ENCODE measurements around the gene DLG2. TPM values are rescaled to one million over a fixed set of nuclear protein-coding genes. Genes with fewer than 3 reads are reported as not detected.

The DLG2 gene
- total and polyA plus RNA-seq, 9 donors = 2.5 to 20.7 (median 12.0) TPM

DNA sequence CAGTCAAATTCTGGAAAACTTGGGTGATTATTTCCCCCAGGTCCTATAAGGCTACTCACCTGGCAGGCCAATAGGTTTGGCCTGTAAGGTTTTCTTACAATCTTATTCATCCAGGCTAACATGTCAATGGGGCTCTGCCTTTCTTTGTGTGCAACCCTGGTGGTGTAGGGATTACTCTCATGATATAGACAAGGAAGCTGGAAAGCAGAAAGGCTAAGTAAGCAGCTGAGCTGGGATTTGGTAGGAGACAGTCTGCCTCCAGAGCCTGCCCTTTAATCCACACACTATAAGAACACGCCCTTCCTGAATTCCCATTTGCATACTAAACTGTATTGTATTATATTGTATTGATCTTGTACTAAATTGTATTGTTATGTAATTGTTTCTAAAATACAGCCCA is 1967.7 kb downstream of the DLG2 start:
- Histone ChIP-seq H3K9me3 (no peaks in the 10 kb centered on the region), H3K4me3 (no peak overlapping the region), H3K27me3 (no peaks in the 10 kb centered on the region), H3K27ac (no peak overlapping the region), H3K4me1 (ENCODE audit: insufficient read depth) (no peaks in the 10 kb centered on the region), H3K36me3 (no peaks in the 10 kb centered on the region)
- 97 to 100% (median 97%) methylated on average over 1 of the region's 1 CpG for WGBS, 3 donors
- no peak for TF ChIP-seq POLR2A (IDR thresholded peaks at IDR 0.05)
- TF ChIP-seq, protein P1, sequence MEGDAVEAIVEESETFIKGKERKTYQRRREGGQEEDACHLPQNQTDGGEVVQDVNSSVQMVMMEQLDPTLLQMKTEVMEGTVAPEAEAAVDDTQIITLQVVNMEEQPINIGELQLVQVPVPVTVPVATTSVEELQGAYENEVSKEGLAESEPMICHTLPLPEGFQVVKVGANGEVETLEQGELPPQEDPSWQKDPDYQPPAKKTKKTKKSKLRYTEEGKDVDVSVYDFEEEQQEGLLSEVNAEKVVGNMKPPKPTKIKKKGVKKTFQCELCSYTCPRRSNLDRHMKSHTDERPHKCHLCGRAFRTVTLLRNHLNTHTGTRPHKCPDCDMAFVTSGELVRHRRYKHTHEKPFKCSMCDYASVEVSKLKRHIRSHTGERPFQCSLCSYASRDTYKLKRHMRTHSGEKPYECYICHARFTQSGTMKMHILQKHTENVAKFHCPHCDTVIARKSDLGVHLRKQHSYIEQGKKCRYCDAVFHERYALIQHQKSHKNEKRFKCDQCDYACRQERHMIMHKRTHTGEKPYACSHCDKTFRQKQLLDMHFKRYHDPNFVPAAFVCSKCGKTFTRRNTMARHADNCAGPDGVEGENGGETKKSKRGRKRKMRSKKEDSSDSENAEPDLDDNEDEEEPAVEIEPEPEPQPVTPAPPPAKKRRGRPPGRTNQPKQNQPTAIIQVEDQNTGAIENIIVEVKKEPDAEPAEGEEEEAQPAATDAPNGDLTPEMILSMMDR (IDR thresholded peaks at IDR 0.05) = no peak
- no peak for TF ChIP-seq EP300 (IDR thresholded peaks at IDR 0.05)
- intact Hi-C loops (cut with DNase I) = no loop called here
- no peak for DNase-seq

DNA sequence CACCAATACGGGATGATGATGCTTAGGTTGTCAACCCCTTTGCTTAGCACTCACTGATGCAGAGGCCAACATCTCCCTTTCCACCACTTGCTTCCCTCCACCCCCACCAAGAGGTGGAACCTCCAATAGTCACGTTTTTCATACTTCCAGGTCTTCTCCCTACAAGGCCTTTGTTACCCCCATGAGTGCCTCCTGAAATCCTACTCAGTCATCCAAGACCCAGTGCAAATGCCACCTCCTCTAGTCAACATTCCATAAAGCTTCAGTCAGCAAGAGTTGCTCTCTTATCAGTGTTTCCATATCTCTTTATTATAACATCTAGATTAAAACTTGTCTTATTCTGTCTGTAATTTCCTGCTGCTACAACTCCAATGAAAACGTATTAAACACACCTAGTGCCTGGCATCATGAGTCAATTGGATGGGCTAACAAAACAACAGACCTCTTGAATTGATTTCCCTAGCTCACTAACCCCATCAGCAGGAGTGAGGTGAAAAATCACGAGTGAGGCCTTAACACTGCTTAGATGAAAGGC is 1970.3 kb downstream of the DLG2 start:
- Histone ChIP-seq H3K4me1 (ENCODE audit: insufficient read depth) (no peaks in the 10 kb centered on the region), H3K36me3 (no peaks in the 10 kb centered on the region), H3K4me3 (no peak overlapping the region), H3K27ac (no peak overlapping the region), H3K9me3 (no peaks in the 10 kb centered on the region), H3K27me3 (no peaks in the 10 kb centered on the region)
- TF ChIP-seq EP300 (IDR thresholded peaks at IDR 0.05) (no peak), POLR2A (IDR thresholded peaks at IDR 0.05) (no peak)
- TF ChIP-seq, protein P1 (IDR thresholded peaks at IDR 0.05) = no peak
- whole genome bisulfite sequencing, 3 donors = 72 to 80% (median 79%) methylated on average over 4 of the region's 4 CpGs
- intact Hi-C loops (cut with DNase I) = no loop called here
- no peak for DNase-seq

DNA sequence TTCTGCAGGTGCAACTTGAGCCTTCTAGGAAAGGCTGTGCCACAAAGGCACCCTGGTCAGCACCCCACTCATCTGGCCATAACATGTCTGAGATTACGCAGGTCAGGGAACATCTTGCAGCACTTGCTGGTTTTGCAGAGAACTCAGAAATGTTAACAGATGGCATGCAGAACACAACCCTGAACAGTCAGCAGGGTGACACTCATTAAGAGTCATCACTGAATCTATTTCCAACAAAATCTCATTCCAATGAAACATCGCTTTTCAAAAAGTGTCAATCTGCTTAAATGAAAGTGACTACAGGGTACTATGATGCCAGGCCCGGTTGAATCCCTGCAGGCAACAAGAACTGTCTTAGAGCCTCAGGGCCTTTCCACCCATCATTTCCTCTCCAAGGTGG is 1971.2 kb downstream of the DLG2 start:
- Histone ChIP-seq H3K27ac (no peak overlapping the region), H3K36me3 (no peaks in the 10 kb centered on the region), H3K9me3 (no peaks in the 10 kb centered on the region), H3K4me1 (ENCODE audit: insufficient read depth) (no peaks in the 10 kb centered on the region), H3K4me3 (no peak overlapping the region), H3K27me3 (no peaks in the 10 kb centered on the region)
- TF ChIP-seq, protein P1 (IDR thresholded peaks at IDR 0.05) = no peak
- no peak for TF ChIP-seq EP300 (IDR thresholded peaks at IDR 0.05)
- TF ChIP-seq POLR2A (IDR thresholded peaks at IDR 0.05) = no peak
- DNase-seq = no peak
- intact Hi-C loops (cut with DNase I) = no loop called here
- 92 to 98% (median 94%) methylated on average over 3 of the region's 3 CpGs for WGBS, 3 donors

DNA sequence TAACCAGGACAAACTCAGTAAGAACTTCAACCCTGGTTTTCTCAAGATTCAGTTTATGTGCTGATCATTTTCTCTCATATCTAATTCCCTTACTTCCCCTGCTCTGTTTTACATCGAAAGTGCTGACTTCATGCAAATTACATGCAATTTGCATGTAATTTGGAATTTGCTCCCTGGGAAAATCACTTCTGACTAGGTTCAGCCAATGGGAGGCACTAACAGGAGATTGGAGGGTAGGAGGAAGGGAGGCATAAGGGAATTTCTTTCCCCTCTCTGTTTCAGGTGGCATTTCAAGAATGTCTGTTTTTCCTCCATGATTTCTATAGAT is 1977.7 kb downstream of the DLG2 start:
- no peak for TF ChIP-seq POLR2A (IDR thresholded peaks at IDR 0.05)
- no peak for TF ChIP-seq EP300 (IDR thresholded peaks at IDR 0.05)
- TF ChIP-seq, protein P1 (IDR thresholded peaks at IDR 0.05) = no peak
- WGBS, 3 donors = 75 to 90% (median 88%) methylated on average over 1 of the region's 1 CpG
- H3K4me1 ChIP-seq (ENCODE audit: insufficient read depth) = no peaks in the 10 kb centered on the region
- H3K27ac ChIP-seq = no peak overlapping the region
- DNase-seq = no peak
- no peaks in the 10 kb centered on the region for H3K27me3 ChIP-seq
- intact Hi-C loops (cut with DNase I) = no loop called here
- H3K4me3 ChIP-seq = no peak overlapping the region
- no peaks in the 10 kb centered on the region for H3K9me3 ChIP-seq
- H3K36me3 ChIP-seq = no peaks in the 10 kb centered on the region

All from ovary (tissue), 9 donors.